Activated CD8-positive, alpha-beta memory T cell treated with anti-CD3 and anti-CD28 coated beads for 1 hour (primary cell): ENCODE data around the gene KDSR.

Experiments
- DNase-seq, 2 donors: peaks; one replicate each; pipeline ENCODE4 v3.0.0-alpha.2; 2020; ENCODE audit warnings: low read depth in 1 of 2; ENCODE audit errors: extremely low read depth in 1 of 2

KDSR gene

DNA sequence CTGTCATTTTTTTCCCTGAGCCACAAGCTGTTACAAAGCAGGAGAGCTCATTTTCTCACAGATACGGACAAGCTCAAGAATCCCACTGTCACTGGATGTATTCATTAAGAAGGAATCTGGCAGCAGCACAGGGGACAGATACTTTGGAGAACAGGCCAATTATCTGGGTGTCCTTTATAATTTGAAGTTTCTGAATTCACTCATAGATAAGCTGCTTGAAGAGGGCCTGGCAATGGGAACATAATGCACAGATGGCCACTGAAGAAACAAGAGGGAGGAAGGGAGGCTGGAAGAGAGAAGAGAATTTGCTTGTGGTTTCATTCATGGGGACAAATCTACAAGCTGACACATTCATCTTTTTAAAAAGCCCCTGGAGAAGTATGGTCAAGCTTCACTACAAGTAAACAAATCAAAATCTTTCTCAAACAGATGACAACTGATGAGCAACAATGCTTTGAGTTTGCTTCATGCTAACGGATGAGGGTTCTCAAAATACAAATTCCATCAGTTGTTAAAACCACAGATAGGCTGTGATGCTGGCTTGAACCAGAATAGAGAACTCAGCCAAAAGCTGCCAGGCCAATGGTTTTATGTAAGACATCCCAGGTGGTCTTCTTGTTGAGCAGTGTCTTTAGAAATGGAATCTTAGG lies 59.3 kb downstream of the KDSR start:
- DNase-seq, result no peak

- DNase-seq, result no peak
Measured at GRCh38 chr18:63306819-63307550, 60.0 kb downstream of the KDSR start.

DNA sequence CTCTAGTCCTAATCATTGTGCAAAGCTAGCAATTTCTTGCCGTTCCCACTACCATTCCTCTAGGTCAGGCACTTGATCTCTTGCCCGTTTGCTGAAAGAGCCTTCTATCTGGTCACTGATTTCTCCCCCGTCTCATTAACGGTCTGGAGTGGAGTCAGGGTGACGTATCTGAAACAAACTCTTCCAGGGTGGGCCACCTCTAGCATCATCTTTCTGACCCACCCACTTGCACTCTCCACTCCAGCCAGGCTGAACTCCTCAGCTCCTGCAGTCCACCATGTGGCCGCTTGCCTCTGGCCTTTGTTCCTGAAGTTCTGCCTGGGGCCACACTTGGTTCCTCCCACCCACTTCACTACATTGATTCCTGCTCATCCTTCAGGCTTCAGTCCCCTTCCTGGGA lies 60.8 kb downstream of the KDSR start:
- DNase-seq, result no peak

- no peak for DNase-seq
Measured at GRCh38 chr18:63303547-63303946, 63.5 kb downstream of the KDSR start.

DNA sequence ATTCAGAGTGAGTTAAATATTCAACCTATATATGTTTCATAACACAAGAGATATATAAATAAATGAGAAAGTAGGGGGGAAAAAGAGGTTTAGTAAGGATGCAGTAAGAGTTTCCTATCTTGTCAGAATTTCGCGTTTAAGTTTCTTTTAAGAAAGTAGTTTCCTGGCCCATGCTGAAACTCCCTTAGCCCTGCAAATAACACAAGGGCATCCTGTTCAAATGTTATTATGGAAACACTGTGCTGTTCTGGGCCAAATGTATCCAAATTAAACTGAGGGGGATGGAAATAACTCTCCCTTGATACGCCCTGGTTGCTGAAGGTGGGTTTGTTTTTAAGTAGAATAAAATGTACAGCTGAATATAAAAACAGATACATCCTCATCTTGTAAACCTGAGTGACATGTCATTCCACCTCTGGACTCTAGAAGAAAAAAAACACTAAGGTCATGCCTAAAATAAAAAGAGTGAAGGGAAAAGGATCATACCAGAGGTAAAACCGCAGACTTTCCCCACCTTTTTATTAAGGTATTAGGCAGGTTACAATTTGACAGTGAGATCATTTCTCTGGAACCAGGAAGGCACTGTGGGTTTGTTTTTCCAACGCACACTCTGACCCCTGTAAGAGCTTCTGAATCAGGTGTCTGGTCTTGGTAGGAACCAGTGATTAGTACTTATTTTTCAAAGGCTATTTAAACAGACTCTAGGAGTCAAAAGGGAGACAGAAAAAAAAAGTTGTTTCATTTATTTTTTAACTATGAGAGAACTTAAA lies 64.2 kb downstream of the KDSR start:
- DNase-seq, result no peak

GRCh38 chr18:63302220-63302619 lies 64.8 kb downstream of the KDSR start:
- no peak for DNase-seq

DNA sequence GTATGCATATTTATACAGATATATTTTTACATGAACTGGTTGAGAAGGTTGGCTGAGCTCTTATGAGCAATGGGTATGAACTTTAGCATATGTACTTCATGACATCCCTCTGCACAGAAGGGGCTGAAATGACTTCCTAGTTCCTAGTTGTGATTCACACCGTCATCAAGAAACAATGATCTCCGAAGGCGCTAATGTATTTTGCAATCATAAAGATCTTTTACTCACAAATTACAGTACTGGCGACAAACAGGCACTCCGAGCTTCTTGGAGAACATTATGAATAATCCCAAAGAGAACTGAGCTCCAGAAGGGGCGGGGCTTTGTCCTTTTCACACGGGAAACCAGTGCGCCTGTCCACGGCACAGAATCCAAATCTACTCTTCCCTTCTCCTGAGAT lies 65.6 kb downstream of the KDSR start:
- no peak for DNase-seq

- DNase-seq, result no peak
Measured at GRCh38 chr18:63299837-63300745, 66.9 kb downstream of the KDSR start.

GRCh38 chr18:63298400-63299365 lies 68.3 kb downstream of the KDSR start:
- no peak for DNase-seq

DNA sequence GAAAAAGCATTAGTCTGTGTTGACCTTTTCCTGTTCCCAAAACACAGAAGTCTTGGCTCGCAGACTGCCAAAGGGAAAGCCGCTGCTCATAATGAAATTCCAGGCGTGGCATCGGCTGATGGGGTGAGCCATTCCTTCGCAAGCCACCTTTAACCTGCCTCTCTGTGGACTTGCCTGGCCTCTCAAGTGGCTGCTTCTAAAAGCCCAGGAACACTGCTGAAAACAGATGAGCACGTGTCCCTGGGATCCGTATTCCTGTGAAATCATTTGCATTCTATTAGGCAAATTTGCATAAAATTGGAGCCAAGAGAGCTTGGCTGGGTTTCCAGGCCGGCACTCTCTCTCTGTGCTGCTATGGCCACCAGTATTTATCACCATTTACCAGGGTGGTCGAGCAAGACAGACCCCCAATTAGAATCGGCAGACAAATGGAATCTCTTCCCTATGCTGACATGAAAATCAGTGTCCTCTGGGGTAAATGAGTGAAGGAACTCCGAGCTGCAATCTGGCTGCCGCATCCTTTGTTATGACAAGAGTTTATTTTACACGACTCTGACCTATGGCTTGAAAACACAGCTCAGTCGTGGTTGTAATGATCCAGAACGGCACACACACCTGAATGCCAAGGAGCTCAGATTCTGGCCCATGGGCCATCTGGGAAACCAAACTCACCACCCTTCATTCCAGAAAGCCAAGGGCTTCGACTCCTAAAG lies 69.2 kb downstream of the KDSR start:
- no peak for DNase-seq

DNA sequence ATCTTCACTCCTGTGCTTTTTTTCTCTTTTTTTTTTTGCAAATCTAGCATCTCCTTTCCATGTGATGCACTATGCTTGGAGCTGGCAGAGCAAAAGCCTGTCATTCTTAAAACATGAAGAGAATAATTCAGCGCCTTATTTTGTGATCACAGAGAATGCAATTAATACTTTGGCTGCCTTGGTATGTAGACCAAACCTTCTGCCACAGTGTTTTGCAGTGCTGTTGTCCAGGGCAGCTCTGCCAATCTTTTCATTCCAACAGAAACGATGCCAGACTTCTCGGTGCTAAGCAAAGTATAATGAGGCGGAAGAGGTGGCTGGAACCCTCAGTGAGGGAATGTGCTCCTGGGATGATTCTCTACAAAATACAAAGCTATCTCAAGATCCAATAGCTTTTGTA lies 73.1 kb downstream of the KDSR start:
- DNase-seq, result no peak

DNA sequence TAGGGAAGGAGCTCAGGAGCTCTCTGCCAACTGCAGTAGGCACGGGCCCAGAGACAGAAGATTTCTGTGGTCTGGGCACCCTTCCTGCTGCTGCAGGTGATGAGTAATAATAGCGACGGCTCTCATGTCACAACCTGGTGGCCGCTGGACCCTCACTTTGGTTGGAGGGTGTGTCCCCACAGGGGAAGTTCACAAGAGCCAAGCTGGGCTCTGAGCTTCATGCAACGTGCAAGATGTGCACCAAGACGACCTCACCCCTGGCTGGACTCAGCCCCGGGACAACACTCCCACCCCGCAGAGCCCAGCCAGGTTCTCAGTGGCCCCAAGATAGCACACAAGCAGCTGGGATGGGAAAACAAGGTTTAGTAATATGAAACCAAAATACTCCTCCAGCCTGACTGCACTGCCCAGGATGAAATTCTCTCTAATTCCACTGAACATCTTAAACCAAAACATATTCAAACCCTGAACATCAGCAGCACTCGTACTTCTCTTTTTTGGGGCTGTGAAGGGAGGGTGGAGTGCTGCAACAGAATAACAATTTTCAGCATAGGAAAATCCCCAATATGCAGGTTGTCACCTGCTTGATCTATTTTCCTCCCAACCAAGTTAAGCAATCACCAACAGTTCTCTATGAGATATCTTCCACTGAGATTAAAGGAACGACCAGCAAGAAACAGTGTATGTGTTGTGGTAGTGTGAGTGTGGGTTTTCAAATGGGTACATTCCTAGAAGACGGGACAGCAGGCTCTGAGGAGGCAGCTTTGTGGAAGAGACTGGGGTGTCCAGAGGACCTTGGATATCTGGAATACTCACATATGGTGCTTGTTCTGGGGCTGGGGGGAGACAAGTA lies 73.9 kb downstream of the KDSR start:
- no peak for DNase-seq

GRCh38 chr18:63291278-63291677 lies 75.7 kb downstream of the KDSR start:
- no peak for DNase-seq

DNA sequence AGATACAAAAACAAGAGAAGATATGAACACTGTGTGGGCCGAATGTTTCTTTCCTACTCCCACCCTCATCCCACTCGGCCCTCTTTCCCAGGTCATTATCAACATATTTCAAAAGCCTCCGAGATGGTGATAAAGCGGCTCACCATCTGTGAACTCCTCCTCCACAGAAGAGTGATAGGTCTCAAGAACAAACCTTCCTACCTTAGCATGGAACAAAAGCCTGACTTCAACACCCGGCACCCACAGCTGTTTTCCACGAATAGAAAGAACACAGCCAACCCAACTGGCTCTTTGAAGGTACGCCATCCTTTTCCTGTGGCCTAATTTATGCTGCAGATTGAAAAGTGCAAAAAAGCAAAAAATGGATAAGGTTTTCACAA lies 76.2 kb downstream of the KDSR start:
- no peak for DNase-seq

DNA sequence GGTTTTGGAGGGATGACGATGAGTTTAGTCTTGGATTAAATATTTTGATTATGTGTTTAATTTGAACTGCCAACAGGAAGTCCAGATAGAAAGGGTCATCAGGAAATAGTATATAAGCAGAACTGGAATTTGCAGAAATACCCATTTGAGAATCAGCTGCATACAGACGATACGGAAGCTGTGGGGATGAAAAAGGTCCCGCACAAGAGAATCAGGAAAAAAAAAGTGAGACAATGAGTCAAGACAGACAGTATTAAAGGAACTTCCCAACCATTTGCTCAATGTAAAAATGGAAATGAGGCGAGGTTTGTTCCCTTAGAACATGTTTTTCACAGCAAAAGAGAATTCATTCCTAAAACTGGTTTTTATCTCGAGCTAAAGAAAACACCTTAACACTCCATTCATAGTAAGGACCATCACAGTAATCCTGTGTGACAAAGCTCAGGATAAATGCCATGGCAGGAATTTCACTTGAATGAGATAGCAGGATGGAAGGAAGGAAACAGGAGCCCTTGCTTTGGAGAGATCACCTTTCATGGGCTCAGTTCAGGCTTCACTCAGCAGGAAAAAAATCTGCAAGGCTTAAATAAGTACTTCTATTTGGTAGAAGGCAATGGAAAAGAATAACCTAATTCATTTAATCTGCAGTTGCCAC lies 76.7 kb downstream of the KDSR start:
- DNase-seq, result no peak

- DNase-seq, result no peak
Measured at GRCh38 chr18:63288311-63288710, 78.7 kb downstream of the KDSR start.

DNA sequence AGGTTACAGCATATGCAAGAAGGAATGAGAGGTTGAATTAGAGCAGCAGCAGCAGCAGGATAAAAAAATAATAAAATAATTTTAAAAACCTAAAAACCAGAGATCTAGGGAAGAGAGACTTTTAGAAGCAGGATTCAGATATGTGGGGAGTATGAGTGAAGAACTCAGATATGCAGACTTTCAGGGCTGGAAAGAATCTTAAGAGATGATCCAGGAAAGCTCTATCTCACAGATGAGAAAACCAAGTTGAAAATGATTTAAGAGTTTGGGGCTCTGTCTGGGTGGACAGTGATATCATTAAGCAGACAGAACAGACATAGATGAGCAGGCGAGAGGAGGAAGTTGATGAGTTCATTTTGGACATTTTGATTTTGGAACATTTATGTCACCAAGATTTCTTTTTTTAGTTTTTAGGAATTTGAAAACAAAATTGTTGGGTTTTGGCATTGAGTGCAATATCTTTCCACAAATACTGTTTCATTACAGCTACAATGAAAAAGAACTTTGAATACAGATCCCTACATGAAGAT lies 79.2 kb downstream of the KDSR start:
- no peak for DNase-seq

DNA sequence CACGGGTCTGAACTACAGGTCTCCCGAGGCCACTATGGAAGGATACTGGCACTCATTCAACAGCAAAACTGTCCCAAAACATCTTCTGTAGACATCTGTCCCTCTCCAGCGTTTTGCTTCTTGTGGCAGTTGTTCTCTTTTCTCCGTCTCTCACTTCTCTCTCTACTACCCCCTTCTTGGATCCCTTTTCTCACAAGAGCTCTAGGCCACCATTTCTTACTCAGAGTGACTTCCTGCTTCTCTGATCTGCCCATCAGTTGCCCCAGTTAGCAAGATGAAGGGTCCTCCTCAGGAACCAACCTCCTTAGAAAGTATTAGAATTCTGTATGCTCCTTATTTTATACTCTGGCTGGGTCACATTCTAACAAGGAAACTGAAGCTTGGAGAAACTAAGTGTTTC lies 80.1 kb downstream of the KDSR start:
- DNase-seq, result no peak
